Nephron (organoid): ENCODE results near the gene IQCK.

ENCODE experiments used
- H3K27ac Mint-ChIP-seq, 3 experiments: 2 replicates each; pipeline ENCODE4 v1.8.0; 2020; ENCODE audit warnings: mixed read lengths in 3 of 3, mild to moderate bottlenecking in 2 of 3, moderate library complexity in 1 of 3
- H3K27me3 Mint-ChIP-seq: 2 replicates; pipeline ENCODE4 v1.8.0; 2021; ENCODE audit warnings: low read depth, mild to moderate bottlenecking, moderate library complexity, mixed read lengths
- H3K36me3 Mint-ChIP-seq: 2 replicates; pipeline ENCODE4 v1.8.0; 2020; ENCODE audit warnings: low read depth, mixed read lengths
- H3K4me1 Mint-ChIP-seq: 2 replicates; pipeline ENCODE4 v1.8.0; 2020; ENCODE audit warnings: mixed read lengths
- H3K4me3 Mint-ChIP-seq, 3 experiments: 2 replicates each; pipeline ENCODE4 v1.8.0; 2020; ENCODE audit warnings: mild to moderate bottlenecking in 3 of 3, mixed read lengths in 3 of 3, moderate library complexity in 2 of 3
- H3K9me3 Mint-ChIP-seq: 2 replicates; pipeline ENCODE4 v1.8.0; 2020; ENCODE audit warnings: mixed read lengths
- TF ChIP-seq, protein P1 (sequence below), 3 experiments: fragments of 200-600 bp; sonication (generic); IDR thresholded peaks; one replicate each; pipeline ENCODE4 v1.5.0; 2021; ENCODE audit warnings: antibody characterized with exemption in 3 of 3; ENCODE audit not compliant: unreplicated experiment in 3 of 3

Gene IQCK

DNA sequence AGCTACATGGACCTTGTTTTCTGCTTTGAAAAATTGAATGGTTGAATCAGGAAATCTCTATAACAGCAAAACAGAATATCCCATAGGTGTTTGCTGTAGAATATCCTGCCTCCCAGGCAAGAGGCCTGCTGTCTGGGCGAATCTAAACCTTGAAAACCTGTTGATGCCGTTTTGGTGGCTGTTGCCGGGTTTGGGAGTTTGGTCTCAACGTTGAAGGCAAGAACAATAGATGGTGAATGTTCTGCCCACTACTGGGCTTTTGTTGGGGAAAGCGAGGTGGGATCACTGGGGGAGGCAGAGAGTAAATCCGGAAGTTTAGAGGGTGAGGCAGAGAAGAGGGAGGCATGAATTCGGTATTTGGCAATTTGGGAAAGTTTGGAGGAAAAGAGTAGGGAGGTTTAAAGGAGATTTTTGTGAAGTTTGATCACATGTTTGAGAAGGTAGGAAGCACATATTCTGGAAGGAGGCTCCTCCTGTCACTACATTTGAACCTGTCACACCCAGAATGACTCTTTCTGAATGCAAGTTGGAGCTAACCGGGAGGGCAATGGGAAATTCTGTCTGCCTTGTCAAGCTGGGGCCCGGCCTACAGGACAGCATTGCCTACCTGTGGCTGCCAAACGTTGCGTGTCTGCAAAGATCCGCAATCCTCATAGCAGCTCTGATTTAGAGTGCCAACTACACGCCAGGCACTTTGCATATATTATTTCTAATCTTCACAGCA lies 120.1 kb downstream of the IQCK start:
- Mint-ChIP-seq H3K4me3 (no peak overlapping the region), H3K4me1 (peaks cover 41% of the 10 kb centered on the region), H3K9me3 (no peaks in the 10 kb centered on the region), H3K27me3 (no peaks in the 10 kb centered on the region), H3K36me3 (no peaks in the 10 kb centered on the region), H3K27ac (peak overlapping the region; percentile 56 to 67 (median 63))
- TF ChIP-seq, protein P1, sequence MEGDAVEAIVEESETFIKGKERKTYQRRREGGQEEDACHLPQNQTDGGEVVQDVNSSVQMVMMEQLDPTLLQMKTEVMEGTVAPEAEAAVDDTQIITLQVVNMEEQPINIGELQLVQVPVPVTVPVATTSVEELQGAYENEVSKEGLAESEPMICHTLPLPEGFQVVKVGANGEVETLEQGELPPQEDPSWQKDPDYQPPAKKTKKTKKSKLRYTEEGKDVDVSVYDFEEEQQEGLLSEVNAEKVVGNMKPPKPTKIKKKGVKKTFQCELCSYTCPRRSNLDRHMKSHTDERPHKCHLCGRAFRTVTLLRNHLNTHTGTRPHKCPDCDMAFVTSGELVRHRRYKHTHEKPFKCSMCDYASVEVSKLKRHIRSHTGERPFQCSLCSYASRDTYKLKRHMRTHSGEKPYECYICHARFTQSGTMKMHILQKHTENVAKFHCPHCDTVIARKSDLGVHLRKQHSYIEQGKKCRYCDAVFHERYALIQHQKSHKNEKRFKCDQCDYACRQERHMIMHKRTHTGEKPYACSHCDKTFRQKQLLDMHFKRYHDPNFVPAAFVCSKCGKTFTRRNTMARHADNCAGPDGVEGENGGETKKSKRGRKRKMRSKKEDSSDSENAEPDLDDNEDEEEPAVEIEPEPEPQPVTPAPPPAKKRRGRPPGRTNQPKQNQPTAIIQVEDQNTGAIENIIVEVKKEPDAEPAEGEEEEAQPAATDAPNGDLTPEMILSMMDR (IDR thresholded peaks at IDR 0.05; ENCODE audit: unreplicated experiment in 3 of 3): no peak

DNA sequence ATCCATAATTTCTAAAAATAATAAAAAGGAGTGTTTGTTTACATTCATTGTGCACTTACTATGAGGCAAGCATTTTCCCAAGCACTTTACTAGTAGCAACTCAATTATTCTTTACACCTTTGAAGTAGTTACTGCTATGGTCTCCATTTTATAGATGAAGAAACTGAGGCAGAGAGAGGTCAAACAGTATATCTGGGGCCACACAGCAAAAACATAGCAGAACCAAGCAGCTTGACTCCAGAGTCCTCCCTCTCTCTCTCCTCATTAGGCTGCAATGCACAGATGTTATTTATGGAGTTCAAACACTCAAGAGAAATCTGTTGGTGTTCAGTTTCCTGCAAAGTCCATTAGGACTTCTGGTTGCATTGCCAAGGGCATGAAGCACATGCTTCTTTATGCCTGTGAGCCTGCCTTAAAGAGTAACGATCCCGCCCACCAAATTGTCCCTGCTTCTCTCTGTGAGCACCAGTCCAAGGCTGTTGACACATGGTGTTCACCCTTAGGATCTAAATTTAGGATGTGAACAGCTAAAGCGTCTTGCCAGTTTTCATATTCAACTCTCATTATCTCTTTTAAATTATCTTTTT lies 122.5 kb downstream of the IQCK start:
- Mint-ChIP-seq H3K9me3 (no peaks in the 10 kb centered on the region), H3K27ac (peak overlapping the region in 1 of 3 experiments; percentile 19), H3K36me3 (peaks cover 3% of the 10 kb centered on the region), H3K4me3 (no peak overlapping the region), H3K27me3 (no peaks in the 10 kb centered on the region), H3K4me1 (peaks cover 56% of the 10 kb centered on the region)
- TF ChIP-seq, protein P1 (IDR thresholded peaks at IDR 0.05; ENCODE audit: unreplicated experiment in 3 of 3): no peak

DNA sequence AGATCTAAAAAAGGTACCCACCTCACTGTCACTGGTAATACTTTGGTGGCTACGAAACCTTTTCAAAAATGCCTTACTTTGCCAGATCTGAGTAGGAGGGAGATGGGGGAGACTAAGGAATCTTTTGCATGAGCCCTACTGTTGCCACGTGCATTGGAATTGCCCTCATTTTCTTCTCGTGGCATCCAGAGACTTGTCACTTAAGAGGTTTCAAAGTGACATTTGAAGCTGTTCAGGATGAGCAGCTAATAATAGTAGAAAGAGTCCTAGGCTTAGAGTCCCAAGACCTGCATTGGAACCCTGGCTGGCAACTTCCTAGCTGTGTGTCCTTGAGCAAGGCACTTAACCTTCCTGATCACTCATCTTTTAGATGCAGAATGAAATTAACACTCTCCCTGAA lies 123.1 kb downstream of the IQCK start:
- no peaks in the 10 kb centered on the region for H3K9me3 Mint-ChIP-seq
- H3K4me1 Mint-ChIP-seq: peaks cover 55% of the 10 kb centered on the region
- H3K27ac Mint-ChIP-seq: no peak overlapping the region
- peaks cover 3% of the 10 kb centered on the region for H3K36me3 Mint-ChIP-seq
- H3K4me3 Mint-ChIP-seq: no peak overlapping the region
- TF ChIP-seq, protein P1 (IDR thresholded peaks at IDR 0.05; ENCODE audit: unreplicated experiment in 3 of 3): no peak
- H3K27me3 Mint-ChIP-seq: no peaks in the 10 kb centered on the region

DNA sequence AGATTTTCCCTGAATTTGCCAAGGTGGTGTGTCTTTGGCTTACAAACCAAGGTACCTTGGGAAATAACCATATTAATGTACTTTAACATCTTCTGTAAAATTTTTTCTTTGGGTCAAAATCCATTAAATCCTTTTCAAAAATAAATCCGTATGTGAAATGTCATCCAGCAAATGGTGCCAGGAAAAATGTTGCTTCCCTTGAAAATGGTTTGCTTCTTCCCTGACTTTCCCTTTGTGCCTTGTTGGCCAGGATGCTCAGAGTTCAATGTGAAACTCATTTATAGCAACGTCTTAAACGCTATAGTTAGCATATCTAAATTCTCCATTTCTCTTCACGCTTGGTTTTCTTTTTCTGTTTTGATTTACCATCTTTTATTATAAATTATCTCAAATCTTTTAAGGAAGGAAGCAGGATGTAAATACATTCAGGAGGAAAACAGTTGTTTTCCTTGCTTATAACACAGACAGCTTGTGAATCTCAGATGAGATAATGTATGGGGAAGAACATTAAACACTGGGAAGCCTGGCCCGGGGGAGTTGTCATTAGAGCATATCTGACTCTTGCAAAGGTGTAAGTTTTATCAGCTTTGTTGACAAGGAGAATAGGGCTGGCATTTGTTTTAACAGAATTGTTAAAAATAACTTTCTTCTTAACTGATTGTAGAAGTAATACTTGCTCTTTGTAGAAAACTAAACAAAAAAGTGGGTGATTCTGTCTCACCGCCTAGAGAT lies 124.5 kb downstream of the IQCK start:
- Mint-ChIP-seq H3K4me3 (no peak overlapping the region), H3K36me3 (peaks cover 3% of the 10 kb centered on the region), H3K4me1 (peaks cover 61% of the 10 kb centered on the region), H3K27ac (peak overlapping the region in 2 of 3 experiments; percentile 1 to 39), H3K9me3 (no peaks in the 10 kb centered on the region), H3K27me3 (peaks cover 4% of the 10 kb centered on the region)
- TF ChIP-seq, protein P1 (IDR thresholded peaks at IDR 0.05; ENCODE audit: unreplicated experiment in 3 of 3): no peak

DNA sequence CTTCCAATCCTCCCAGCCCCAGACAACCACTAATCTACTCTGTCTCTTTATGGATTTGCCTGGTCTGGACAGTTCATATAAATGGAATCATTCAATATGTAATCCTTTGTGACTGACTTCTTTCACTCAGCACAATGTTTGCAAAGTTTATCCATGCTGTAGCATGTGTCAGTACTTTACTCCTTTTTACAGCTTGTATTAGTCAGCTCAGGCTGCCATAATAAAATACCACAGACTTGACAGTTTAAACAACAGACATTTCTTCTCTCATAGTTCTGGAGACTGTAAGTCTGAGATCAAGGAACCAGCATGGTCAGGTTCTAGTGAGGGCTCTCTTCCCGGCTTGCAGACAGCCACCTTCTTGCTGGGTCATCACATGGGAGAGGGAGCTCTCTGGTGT lies 125.3 kb downstream of the IQCK start:
- no peaks in the 10 kb centered on the region for H3K9me3 Mint-ChIP-seq
- H3K27ac Mint-ChIP-seq: peak overlapping the region; percentile 0 to 23 (median 1)
- H3K4me1 Mint-ChIP-seq: peaks cover 54% of the 10 kb centered on the region
- H3K4me3 Mint-ChIP-seq: no peak overlapping the region
- H3K36me3 Mint-ChIP-seq: peaks cover 3% of the 10 kb centered on the region
- peaks cover 4% of the 10 kb centered on the region for H3K27me3 Mint-ChIP-seq
- TF ChIP-seq, protein P1 (IDR thresholded peaks at IDR 0.05; ENCODE audit: unreplicated experiment in 3 of 3): no peak
